ENCODE measurements around the gene RAPGEF4. TPM values are rescaled to one million over a fixed set of nuclear protein-coding genes. Genes with fewer than 3 reads are reported as not detected.

RAPGEF4 gene
- total RNA-seq, 1 experiment from 2014 or later: 0.62 TPM

- H3K9me3 ChIP-seq (ENCODE audit: control insufficient read depth, insufficient read depth, low read depth, low read length): no peaks in the 10 kb centered on the region
- H3K27me3 ChIP-seq (ENCODE audit: control insufficient read depth, insufficient read depth, low read length): no peaks in the 10 kb centered on the region
- intact Hi-C loops (cut with micrococcal nuclease; ENCODE audit: unreplicated experiment): no loop called here
- POLR2A ChIA-PET: no interaction called here
- TF ChIP-seq TCF7L2 (IDR thresholded peaks at IDR 0.05; ENCODE audit: low read depth, low read length) (no peak), CTCF (IDR thresholded peaks at IDR 0.05) (no peak)
- peaks cover 16% of the 10 kb centered on the region for H3K4me1 ChIP-seq (ENCODE audit: control insufficient read depth, insufficient read depth, low read length)
- DNase-seq (ENCODE audit: low read depth, low spot score): no peak
- BruUV-seq (replicated peaks): no TSS peak
- CTCF ChIA-PET: interaction anchor here (0.7 kb wide), 1 partner anchor 289 kb away, joined by 7 read pairs; no protein-coding TSS in a partner anchor
- H3K4me3 ChIP-seq (ENCODE audit: low read depth in 2 of 2, low read length in 2 of 2): no peak overlapping the region
- no peaks in the 10 kb centered on the region for H3K36me3 ChIP-seq (ENCODE audit: control insufficient read depth, insufficient read depth, low read length)
- in situ Hi-C loops (cut with HindIII; ENCODE audit: low pct_unique_long_range_greater_than_20kb, low sequenced_read_pairs): no loop called here
- H3K27ac ChIP-seq (ENCODE audit: low read length): no peak overlapping the region
- no peak for ATAC-seq
Measured at GRCh38 chr2:172994864-172995263, 259.2 kb downstream of the RAPGEF4 start.

- H3K27ac ChIP-seq (ENCODE audit: low read length): peak overlapping the region; percentile 26; the same call in 1 of the 2 replicates
- ChIA-PET POLR2A (interaction anchor here (0.7 kb wide), 1 partner anchor 194 kb away, joined by 5 read pairs; no protein-coding TSS in a partner anchor), CTCF (interaction anchor here (0.7 kb wide), 1 partner anchor 288 kb away, joined by 7 read pairs; no protein-coding TSS in a partner anchor)
- H3K4me3 ChIP-seq (ENCODE audit: low read depth in 2 of 2, low read length in 2 of 2): no peak overlapping the region
- DNase-seq (ENCODE audit: low read depth, low spot score) (no peak), ATAC-seq (peak; percentile 82)
- in situ Hi-C loops (cut with HindIII; ENCODE audit: low pct_unique_long_range_greater_than_20kb, low sequenced_read_pairs): no loop called here
- peaks cover 16% of the 10 kb centered on the region for H3K4me1 ChIP-seq (ENCODE audit: control insufficient read depth, insufficient read depth, low read length)
- H3K27me3 ChIP-seq (ENCODE audit: control insufficient read depth, insufficient read depth, low read length): no peaks in the 10 kb centered on the region
- H3K9me3 ChIP-seq (ENCODE audit: control insufficient read depth, insufficient read depth, low read depth, low read length): no peaks in the 10 kb centered on the region
- intact Hi-C loops (cut with micrococcal nuclease; ENCODE audit: unreplicated experiment): no loop called here
- BruUV-seq (replicated peaks): no TSS peak
- no peak for TF ChIP-seq REST (IDR thresholded peaks at IDR 0.05; ENCODE audit: insufficient read depth in 1 of 2, low read depth in 2 of 2, low read length in 1 of 2)
- TF ChIP-seq CTCF (IDR thresholded peaks at IDR 0.05): peak; percentile 36
- no peaks in the 10 kb centered on the region for H3K36me3 ChIP-seq (ENCODE audit: control insufficient read depth, insufficient read depth, low read length)
Measured at GRCh38 chr2:172995323-172996244, 259.9 kb downstream of the RAPGEF4 start.

Measured in Panc1 (cell line).